A673 (cell line): Measurements from ENCODE around the gene HSF2.

Source experiments
- CTCF ChIP-seq: fragments of 300-800, 200-600 bp; sonication (generic); conservative IDR thresholded peaks from 2 replicates; pipeline ENCODE4 v1.5.1; 2017; ENCODE audit warnings: low read depth, mild to moderate bottlenecking, antibody characterized with exemption, low read length, moderate library complexity, mixed read lengths
- EZH2 ChIP-seq: fragments of 200-600 bp; sonication (generic); IDR thresholded peaks from 2 replicates; pipeline ENCODE4 v1.6.1; 2017; ENCODE audit warnings: borderline replicate concordance, low read depth, mild to moderate bottlenecking, mixed read lengths, antibody characterized with exemption, low read length; ENCODE audit not compliant: poor library complexity, severe bottlenecking

- TF ChIP-seq EZH2 (no peak), CTCF (no peak)
Measured at GRCh38 chr6:122429323-122429722, 29.9 kb downstream of the HSF2 start.
